ENCODE measurements around the gene ITIH2. TPM values are rescaled to one million over a fixed set of nuclear protein-coding genes. Genes with fewer than 3 reads are reported as not detected.

Gene ITIH2
- total RNA-seq, 1 experiment from 2014 or later, result not detected

GRCh38 chr10:7794251-7795026 is 91.3 kb downstream of the ITIH2 start:
- DNase-seq (ENCODE audit: low read depth), result no peak

GRCh38 chr10:7795605-7796004 is 92.5 kb downstream of the ITIH2 start:
- DNase-seq (ENCODE audit: low read depth), result peak; percentile 19

GRCh38 chr10:7797582-7797981 is 94.5 kb downstream of the ITIH2 start:
- peak; percentile 91 for DNase-seq (ENCODE audit: low read depth)

Other genes with a start within 250 kb of the ITIH2 start
- not detected in 2 replicates for gene ITIH5, start 36.4 kb upstream of the ITIH2 start, total RNA-seq (2014; rRNA removed)
- gene KIN, start 84.7 kb downstream of the ITIH2 start, total RNA-seq (2014; rRNA removed), result 11.1 and 12.5 TPM in 2 replicates
- gene ATP5F1C, start 84.9 kb downstream of the ITIH2 start, total RNA-seq (2014; rRNA removed), result 301 and 304 TPM in 2 replicates
- 3.3 and 3.4 TPM in 2 replicates for gene TAF3, start 115.2 kb downstream of the ITIH2 start, total RNA-seq (2014; rRNA removed)